HG02642 (cell line): Measurements from ENCODE around the gene CPSF4L.
A peak's percentile ranks its signal among the peaks of the same experiment; 100 is the strongest.

ENCODE experiments used
- ATAC-seq: cut with Tn5 transposase; IDR thresholded peaks from one replicate; pipeline ENCODE4 v1.9.1; 2021; ENCODE audit warnings: mild to moderate bottlenecking; ENCODE audit not compliant: unreplicated experiment, poor library complexity

The CPSF4L gene

GRCh38 chr17:73240561-73240960 is 21.1 kb downstream of the CPSF4L start:
- ATAC-seq = no peak

DNA sequence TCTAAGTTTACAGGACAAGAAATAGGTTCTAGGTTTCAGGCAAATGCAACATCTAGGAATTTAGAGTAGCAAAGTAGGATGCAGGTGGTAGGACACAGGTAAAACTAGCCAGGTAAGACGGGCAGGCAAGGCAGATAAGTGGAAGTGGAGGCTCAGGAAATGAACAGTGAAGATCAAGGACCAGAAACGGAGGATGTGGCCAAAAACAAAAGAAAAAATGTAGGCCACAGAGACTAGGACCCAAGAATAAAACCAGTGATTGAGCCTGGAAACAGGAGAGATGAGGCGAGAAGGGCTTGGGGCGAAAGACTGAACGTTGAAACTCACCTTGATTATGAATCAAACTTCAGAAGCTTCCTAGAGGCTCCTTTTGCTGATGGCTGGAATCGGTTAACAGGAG is 24.0 kb downstream of the CPSF4L start:
- no peak for ATAC-seq

- ATAC-seq = no peak
These were observed 26.9 kb downstream of the CPSF4L start for GRCh38 chr17:73234736-73235135.

DNA sequence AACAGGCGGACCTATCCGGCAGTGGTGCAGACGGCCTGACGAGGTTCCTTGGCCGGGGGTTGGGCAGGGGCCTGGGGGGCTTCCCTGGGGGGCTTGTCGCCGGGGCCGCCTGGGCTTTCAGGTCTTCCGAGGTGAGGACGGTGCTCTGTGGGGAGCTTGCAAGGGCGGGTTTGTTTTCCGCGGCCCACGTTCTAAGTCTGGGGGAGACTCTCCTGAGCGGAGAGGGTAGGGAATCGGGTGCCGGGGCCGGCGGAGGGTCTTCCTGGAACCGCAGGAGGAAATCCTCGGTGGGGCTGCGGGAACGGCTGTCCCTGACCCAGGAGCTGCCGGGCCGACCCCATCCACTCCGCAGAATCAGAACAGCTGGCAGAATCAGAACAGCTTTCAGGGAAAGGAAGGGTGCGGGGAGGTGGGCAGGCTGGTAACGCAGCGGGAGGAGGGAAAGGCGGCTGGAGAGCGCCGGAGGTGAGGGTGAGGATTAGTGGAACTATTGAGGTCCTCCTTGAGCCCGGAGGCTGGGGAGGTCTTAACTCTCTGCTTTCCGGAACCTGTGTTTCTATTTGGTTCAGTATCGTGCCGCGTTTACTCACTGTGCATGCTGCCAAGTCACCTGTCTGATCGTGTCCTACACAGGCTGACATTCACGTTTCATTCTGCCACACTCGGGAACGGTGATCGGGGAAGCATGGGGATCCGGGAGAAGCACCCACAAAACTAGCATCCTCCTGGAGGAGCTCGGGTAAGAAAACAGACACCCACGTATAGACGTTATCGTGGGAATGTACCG is 28.9 kb downstream of the CPSF4L start:
- ATAC-seq = peak; percentile 29

- ATAC-seq = peak; percentile 85
These were observed 29.7 kb downstream of the CPSF4L start for GRCh38 chr17:73231841-73232586.

- ATAC-seq = no peak
These were observed 30.3 kb downstream of the CPSF4L start for GRCh38 chr17:73231395-73231794.

DNA sequence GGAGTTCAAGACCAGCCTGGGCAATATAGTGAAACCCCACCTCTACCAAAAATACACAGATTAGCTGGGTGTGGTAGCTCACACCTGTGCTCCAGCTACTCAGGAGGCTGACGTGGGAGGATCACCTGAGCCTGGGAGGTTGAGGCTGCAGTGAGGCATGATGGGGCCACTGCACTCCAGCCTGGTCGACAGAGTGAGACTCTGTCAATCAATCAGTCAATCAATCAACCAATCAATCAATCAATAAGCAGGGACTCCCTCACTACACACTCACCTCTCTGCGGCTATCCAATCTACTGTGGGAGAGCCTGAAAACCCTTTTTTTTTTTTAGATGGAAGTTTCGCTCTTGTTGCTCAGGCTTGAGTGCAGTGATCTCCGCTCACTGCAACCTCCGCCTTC is 31.6 kb downstream of the CPSF4L start:
- no peak for ATAC-seq

GRCh38 chr17:73228748-73229236 is 32.9 kb downstream of the CPSF4L start:
- ATAC-seq = no peak

GRCh38 chr17:73227944-73228343 is 33.7 kb downstream of the CPSF4L start:
- ATAC-seq = no peak

DNA sequence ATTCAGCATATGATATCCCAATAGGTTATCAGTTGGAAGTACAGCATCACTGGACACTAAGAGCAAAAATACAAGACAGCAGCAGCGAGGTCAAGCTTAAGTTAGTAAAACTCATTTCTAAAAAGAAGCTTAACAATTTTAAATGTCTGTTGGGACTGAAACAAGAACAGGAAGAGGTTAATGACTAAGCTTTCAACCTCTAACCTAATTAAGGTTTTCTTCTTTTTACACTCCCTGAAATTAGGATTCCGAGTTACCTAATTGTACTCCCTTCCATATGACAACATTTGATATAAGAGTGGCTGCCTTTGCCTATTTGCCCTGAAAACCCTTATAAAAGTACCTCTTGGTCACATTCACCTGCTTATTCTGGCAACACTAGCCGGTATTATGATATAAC is 34.3 kb downstream of the CPSF4L start:
- no peak for ATAC-seq

GRCh38 chr17:73226556-73227172 is 35.0 kb downstream of the CPSF4L start:
- no peak for ATAC-seq

DNA sequence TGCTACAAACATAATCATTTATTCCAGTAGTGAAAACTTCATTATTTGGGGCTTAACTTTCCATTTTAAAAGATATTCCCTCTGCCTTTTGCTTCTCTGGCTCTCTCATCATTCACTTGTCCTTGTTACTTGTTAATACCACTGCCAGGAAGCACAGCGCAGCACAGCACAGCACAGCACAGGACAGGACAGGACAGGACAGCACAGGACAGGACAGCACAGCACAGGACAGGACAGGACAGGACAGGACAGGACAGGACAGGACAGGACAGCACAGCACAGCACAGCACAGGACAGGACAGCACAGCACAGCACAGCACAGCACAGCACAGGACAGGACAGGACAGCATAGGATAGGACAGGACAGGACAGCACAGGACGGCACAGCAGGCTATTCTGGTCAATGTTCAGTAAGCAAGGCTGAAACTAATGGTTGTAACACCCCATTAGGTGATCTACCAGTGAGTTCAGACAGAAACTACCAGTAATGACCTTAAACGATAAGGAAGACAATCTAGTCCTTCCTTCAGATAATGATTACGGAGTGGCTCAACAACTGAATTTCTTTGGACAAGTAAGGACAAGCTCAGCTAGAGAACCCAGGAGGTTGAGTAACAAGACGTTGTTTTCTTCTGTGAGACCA is 36.9 kb downstream of the CPSF4L start:
- no peak for ATAC-seq

DNA sequence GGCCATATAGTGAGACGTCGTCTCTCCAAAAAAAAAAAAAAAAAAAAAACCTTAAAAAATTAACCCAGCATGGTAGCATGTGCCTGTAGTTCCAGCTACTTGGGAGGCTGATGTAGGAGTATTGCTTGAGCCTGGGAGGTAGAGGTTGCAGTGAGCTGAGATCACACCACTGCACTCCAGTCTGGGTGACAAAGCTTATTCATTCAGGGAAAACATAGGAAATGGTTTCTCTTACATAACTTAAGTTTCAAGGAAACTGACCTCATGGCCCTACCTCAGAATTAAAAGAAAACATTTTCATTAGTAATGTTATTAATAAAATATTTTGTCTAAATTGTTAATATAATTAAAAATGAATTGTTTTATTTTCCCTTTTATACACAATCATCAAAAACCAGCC is 37.4 kb downstream of the CPSF4L start:
- ATAC-seq = no peak

DNA sequence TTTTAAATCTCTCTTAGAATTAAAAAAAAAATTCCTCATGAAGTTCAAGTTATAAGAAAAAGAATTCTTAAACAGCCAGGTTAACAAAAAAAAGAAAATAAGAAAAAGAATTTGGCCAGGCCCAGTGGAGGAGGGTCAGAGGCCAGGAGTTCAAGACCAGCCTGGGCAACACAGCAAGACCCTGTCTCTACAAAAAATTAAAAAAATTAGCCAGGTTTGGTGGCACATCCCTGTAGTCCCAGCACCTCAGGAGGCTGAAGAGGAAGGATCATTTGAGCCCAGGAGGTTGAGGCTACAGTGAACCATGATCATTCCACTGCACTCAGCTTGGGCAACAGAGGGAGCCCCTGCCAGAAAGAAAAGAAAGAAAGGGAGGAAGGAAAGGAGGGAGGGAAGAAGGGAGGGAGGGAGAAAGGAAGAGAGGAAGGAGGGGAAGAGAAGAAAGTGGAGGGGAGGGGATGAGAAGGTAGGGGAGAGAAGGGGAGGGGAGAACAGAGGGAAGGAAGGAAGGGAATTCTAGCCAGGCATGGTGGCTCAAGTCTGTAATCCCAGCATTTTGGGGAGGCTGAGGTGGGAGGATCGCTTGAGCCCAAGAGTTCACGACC is 38.0 kb downstream of the CPSF4L start:
- ATAC-seq = no peak

- ATAC-seq = no peak
These were observed 46.2 kb downstream of the CPSF4L start for GRCh38 chr17:73215447-73215846.

DNA sequence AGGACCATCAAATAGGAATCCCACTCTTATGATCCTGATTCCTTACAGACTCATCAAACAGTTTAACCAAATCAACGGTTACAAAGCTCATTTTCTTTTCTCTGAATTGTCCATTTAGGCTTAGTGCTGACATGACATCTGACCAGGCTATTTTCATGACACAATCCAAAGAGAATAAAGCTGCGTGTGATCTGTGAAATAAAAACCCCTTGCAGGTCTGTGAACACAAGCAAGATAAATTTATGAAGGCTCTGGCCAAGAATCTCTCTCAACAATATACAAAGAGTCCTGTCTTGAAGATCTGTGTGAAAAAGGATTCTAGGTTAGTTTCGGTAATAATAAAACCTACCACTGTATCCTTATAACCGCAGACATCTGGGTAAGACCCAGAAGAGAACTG is 46.8 kb downstream of the CPSF4L start:
- ATAC-seq = no peak

DNA sequence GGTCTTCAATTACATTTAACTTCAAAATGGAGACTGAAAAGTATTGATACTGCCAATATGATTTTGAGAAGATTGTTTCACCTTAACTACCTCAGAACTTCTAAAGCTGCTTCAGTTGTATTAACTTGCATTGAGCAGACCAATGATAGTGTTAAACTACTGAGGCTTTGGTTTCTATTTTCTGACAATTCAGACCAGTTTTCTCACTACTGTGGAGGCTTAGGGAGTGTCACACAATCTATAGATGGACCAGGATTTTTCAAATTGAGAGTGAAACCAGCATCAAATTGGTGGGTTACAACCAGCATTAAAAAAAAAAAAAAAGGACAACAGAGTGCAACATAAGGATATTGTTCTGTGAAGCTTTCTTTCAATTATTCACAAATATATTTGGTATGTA is 47.7 kb downstream of the CPSF4L start:
- no peak for ATAC-seq

DNA sequence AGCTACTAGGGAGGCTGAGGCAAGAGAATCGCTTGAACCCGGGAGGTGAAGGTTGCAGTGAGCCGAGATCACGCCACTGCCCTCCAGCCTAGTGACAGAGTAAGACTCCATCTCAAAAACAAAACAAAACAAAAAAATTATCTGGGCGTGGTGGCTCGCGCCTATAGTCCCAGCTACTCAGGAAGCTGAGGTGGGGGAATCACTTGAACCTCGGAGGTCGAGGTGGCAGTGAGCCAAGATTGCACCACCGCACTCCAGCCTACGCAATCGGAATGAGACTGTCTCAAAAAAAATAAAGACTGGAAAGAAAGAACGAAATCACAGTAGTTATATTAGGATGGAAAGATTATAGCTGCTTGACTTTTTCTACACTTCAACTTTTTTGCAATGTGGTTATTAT is 49.9 kb downstream of the CPSF4L start:
- ATAC-seq = no peak

DNA sequence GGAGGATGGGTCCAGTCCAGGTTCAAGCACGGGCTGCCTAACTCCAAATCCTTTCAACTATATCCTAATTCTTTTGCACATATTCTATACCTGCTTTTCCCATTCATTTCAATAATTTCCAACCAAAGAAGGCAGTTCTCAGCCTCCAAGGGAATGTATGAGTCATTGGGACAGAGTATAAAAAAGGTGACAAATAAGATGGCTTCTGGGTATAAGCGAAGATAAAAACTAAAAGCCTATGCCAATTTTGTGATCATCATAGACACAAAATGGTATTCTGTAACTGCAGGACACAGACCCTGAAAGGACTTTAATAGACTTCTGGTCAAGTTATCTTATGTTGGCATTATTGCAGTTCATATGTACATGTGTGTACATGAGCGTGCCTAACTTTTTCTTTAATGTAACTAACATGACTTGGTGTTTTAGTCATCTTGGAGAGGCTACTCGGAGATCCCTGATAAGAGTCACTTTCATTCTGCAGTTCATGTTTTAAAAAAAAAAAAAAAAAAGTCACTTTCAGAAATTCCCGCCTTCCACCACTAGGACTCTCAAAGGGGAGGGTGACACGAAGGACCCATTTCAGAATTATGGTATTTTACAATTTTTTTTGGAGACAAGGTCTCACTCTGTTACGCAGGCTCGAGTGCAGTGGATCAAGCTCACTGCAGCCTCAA is 51.5 kb downstream of the CPSF4L start:
- no peak for ATAC-seq

DNA sequence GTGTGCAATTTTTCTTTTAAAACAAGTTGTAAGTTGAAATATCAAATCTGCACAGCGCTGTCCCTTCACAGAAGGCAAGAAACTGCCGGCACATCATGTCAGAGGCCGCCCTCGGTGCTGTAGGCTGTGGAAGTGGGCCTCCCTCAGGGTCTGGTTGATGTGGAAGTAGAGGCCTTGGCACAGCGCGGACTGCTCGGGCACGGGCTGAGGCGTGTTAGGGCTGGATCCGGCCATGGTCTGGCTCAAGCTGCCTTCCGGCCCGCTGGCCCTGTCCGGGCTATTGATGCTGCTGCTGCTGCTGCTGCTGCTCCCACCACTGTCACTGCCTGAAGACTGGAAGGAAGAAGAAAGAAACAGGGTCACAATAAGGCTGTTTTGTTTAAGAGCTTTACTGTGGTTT is 52.2 kb downstream of the CPSF4L start:
- ATAC-seq = no peak
